ENCODE results near the gene PPARG. TPM values are rescaled to one million over a fixed set of nuclear protein-coding genes. Genes with fewer than 3 reads are reported as not detected.

Gene PPARG
- total and polyA plus RNA-seq, 2 donors (not counting 3 experiments of a cell fraction or from before 2014, with no cell fraction given), result 0.15 to 1.3 TPM

Small RNA genes lying within 50 kb of the gene (small RNA-seq; reads per million reads assigned to genes)
- gene AC091492.1 (ENCODE audit: insufficient read depth, insufficient read length, low read depth, low replicate concordance), result not detected

Other genes starting within 250 kb of the PPARG start
- 0.40 TPM in 1 of 2 replicates, not detected in the other for gene TIMP4, start 130.2 kb upstream of the PPARG start, total RNA-seq
- 0.07 TPM in 1 of 2 replicates, not detected in the other for gene TIMP4, start 130.2 kb upstream of the PPARG start, polyA plus RNA-seq
- gene TSEN2, start 195.4 kb downstream of the PPARG start, total RNA-seq, result 12.1 and 12.6 TPM in 2 replicates
- gene TSEN2, start 195.4 kb downstream of the PPARG start, polyA plus RNA-seq, result 6.9 and 8.3 TPM in 2 replicates

Data from endothelial cell of umbilical vein (primary cell).